ENCODE measurements around the gene EGFLAM. TPM values are rescaled to one million over a fixed set of nuclear protein-coding genes. Genes with fewer than 3 reads are reported as not detected.

The EGFLAM gene
- total RNA-seq, 2 experiments from 2014 or later = not detected

DNA sequence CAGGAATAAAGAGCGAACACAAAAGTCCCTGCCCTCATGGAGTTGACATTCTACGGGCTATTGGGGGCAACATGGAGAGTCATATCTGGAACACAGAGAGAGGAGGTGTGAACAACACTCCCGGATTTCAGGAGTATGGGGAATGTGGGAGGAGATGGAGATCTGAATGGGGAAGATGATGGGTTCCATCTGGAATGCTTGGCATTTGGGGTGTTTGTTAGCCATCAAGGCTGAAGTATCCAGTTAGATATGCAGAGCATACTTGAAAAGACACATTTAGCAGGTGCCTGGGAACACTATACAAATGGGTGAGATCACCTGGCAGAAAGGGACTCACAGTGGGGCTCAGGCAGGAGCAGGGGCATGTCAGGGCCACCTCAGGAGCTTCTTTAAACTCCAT is 61.1 kb downstream of the EGFLAM start:
- ATAC-seq = no peak
- ChIA-PET POLR2A (no interaction called here), CTCF (no interaction called here)
- Mint-ChIP-seq H3K27ac (no peak overlapping the region), H3K27me3 (peaks cover 5% of the 10 kb centered on the region), H3K4me3 (no peak overlapping the region), H3K9me3 (no peaks in the 10 kb centered on the region), H3K36me3 (ENCODE audit: low read depth) (no peaks in the 10 kb centered on the region), H3K4me1 (ENCODE audit: low read depth) (no peaks in the 10 kb centered on the region)
- TF ChIP-seq, protein P1, sequence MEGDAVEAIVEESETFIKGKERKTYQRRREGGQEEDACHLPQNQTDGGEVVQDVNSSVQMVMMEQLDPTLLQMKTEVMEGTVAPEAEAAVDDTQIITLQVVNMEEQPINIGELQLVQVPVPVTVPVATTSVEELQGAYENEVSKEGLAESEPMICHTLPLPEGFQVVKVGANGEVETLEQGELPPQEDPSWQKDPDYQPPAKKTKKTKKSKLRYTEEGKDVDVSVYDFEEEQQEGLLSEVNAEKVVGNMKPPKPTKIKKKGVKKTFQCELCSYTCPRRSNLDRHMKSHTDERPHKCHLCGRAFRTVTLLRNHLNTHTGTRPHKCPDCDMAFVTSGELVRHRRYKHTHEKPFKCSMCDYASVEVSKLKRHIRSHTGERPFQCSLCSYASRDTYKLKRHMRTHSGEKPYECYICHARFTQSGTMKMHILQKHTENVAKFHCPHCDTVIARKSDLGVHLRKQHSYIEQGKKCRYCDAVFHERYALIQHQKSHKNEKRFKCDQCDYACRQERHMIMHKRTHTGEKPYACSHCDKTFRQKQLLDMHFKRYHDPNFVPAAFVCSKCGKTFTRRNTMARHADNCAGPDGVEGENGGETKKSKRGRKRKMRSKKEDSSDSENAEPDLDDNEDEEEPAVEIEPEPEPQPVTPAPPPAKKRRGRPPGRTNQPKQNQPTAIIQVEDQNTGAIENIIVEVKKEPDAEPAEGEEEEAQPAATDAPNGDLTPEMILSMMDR (IDR thresholded peaks at IDR 0.05) = no peak
- no peak for DNase-seq
- intact Hi-C loops (cut with micrococcal nuclease) = no loop called here

DNA sequence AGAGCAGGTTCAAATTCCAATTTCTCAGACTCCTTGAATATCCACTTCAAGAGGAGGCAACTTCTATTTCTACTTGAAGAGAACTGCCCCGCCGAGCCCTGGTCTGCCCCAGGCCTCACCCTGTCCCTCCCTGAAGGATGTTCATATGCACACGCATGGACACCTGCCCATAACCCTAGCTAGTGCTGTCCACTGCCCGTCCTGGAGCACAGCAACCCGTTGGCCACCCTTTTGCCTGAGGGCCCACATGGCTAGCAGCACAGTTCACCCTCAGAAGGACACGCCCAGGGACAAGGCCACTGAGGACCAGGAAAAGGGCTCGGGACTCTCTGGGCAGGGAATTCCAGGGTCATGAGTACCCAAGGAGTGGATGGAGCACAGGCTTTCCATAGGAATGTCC is 63.6 kb downstream of the EGFLAM start:
- POLR2A ChIA-PET = no interaction called here

DNA sequence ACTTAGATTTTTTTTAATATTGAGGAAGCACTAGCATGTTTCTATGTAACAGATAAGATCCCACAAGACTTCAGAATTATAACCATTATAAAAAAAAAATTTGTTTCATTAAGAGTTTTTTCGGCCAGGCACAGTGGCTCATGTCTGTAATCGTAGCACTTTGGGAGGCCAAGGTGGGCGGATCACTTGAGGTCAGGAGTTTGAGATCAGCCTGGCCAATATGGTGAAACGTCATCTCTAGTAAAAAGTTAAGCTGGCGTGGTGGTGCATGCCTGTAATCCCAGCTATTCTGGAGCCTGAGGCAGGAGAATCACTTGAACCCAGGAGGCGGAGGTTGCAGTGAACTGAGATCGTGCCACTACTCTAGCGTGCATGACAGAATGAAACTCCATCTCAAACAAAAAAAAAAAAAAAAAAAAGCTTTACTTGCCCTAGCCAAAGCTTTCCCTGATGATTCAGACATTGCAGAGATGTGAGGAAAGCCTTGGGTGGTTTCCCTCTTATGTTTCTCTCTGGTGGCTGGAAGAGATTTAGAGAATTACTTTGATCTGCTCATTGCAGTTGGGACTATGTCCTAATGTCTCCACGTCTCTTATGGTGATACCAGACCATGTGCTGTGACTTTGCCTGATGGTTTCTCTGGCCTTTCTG is 65.4 kb downstream of the EGFLAM start:
- Mint-ChIP-seq H3K4me1 (ENCODE audit: low read depth) (no peaks in the 10 kb centered on the region), H3K4me3 (no peak overlapping the region), H3K36me3 (ENCODE audit: low read depth) (no peaks in the 10 kb centered on the region), H3K27ac (no peak overlapping the region), H3K27me3 (peaks cover 5% of the 10 kb centered on the region), H3K9me3 (no peaks in the 10 kb centered on the region)
- POLR2A ChIA-PET = no interaction called here
- intact Hi-C loops (cut with micrococcal nuclease) = no loop called here
- ATAC-seq = no peak
- CTCF ChIA-PET = no interaction called here
- no peak for DNase-seq
- TF ChIP-seq, protein P1 (IDR thresholded peaks at IDR 0.05) = no peak

More for the DNA sequence above, 63.6 kb downstream of the EGFLAM start:
- DNase-seq = no peak
- no peaks in the 10 kb centered on the region for H3K4me1 Mint-ChIP-seq (ENCODE audit: low read depth)
- intact Hi-C loops (cut with micrococcal nuclease) = no loop called here
- CTCF ChIA-PET = no interaction called here
- H3K27me3 Mint-ChIP-seq = peaks cover 5% of the 10 kb centered on the region
- TF ChIP-seq, protein P1 (IDR thresholded peaks at IDR 0.05) = no peak
- ATAC-seq = no peak
- H3K36me3 Mint-ChIP-seq (ENCODE audit: low read depth) = no peaks in the 10 kb centered on the region
- no peak overlapping the region for H3K4me3 Mint-ChIP-seq
- no peak overlapping the region for H3K27ac Mint-ChIP-seq
- H3K9me3 Mint-ChIP-seq = no peaks in the 10 kb centered on the region

DNA sequence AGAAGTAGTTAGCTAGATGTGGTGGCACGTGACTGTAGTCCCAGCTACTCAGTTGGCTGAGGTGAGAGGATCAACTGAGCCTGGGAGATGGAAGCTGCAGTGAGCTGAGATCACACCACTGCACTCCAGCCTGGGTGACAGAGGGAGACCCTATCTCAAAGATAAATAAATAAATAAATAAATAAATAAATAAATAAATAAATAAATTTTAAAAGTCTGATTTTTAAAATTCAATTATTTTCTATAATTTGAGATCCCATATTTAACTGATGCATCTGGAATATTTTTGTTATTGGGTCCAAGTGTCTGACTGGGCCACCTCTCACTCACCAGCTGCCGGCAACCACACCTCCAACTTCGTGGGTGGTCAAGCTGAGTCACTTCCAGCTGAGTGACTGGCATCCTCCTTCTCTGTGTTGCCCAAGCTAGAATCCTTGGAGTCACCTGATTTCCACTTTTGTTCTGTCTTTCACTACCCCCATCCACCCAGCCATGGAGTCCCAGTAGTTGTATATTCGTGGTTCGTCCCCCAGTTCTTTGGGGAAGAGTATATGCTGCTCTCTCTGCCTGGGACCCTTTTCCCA is 70.9 kb downstream of the EGFLAM start:
- ChIA-PET POLR2A (no interaction called here), CTCF (no interaction called here)
- Mint-ChIP-seq H3K4me3 (no peak overlapping the region), H3K4me1 (ENCODE audit: low read depth) (no peaks in the 10 kb centered on the region), H3K27ac (no peak overlapping the region), H3K36me3 (ENCODE audit: low read depth) (no peaks in the 10 kb centered on the region), H3K9me3 (no peaks in the 10 kb centered on the region), H3K27me3 (no peaks in the 10 kb centered on the region)
- intact Hi-C loops (cut with micrococcal nuclease) = no loop called here
- DNase-seq (no peak), ATAC-seq (no peak)
- TF ChIP-seq, protein P1 (IDR thresholded peaks at IDR 0.05) = no peak

DNA sequence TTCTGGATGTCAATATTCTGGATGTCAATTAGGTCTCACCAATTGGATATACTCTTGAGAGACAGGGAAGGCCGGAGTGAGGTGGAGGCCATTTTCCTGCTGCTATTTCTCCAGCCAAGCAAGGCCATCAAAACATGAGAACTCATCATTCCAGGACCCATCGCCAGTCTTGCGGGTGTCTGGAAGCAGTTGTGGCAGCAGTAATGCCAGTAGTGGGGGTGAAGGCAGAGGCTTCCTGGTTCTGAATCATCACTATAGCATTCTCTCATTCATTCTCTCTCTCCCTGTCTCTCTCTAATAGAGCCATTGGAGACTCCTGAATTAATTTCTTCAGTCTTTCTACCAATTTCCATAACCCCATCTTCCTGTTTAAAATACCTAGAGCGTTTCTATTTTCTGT is 71.8 kb downstream of the EGFLAM start:
- no peaks in the 10 kb centered on the region for H3K9me3 Mint-ChIP-seq
- no peaks in the 10 kb centered on the region for H3K27me3 Mint-ChIP-seq
- intact Hi-C loops (cut with micrococcal nuclease) = no loop called here
- TF ChIP-seq, protein P1 (IDR thresholded peaks at IDR 0.05) = no peak
- ChIA-PET CTCF (no interaction called here), POLR2A (no interaction called here)
- H3K27ac Mint-ChIP-seq = no peak overlapping the region
- H3K36me3 Mint-ChIP-seq (ENCODE audit: low read depth) = no peaks in the 10 kb centered on the region
- ATAC-seq (no peak), DNase-seq (no peak)
- H3K4me3 Mint-ChIP-seq = no peak overlapping the region
- H3K4me1 Mint-ChIP-seq (ENCODE audit: low read depth) = no peaks in the 10 kb centered on the region

All from activated CD8-positive, alpha-beta T cell treated with anti-CD3 and anti-CD28 coated beads for 36 hours (primary cell).